HepG2 (cell line): ENCODE results near the gene RNPEPL1. TPM values are rescaled to one million over a fixed set of nuclear protein-coding genes. Genes with fewer than 3 reads are reported as not detected.

Source experiments
- HDAC2 ChIP-seq: sonication (generic); formaldehyde crosslinking; IDR thresholded peaks from 2 replicates; pipeline ENCODE4 v1.4.0; 2020; ENCODE audit warnings: missing genetic modification reagents
- HNF4G ChIP-seq, 2 experiments: sonication (generic) in 1 of 2; formaldehyde crosslinking in 1 of 2; IDR thresholded peaks; 2 replicates each; pipeline versions ENCODE4 v1.4.0 to v1.6.1; 2011 to 2020; ENCODE audit warnings: borderline replicate concordance in 2 of 2, low read depth in 2 of 2, mild to moderate bottlenecking in 2 of 2, low read length in 1 of 2, missing genetic modification reagents in 1 of 2, moderate library complexity in 1 of 2
- IRF1 ChIP-seq: sonication (generic); formaldehyde crosslinking; IDR thresholded peaks from 2 replicates; pipeline ENCODE4 v1.4.0; 2020; ENCODE audit warnings: low read depth, mild to moderate bottlenecking, missing genetic modification reagents
- MED1 ChIP-seq: sonication (generic); formaldehyde crosslinking; IDR thresholded peaks from 2 replicates; pipeline ENCODE4 v1.4.0; 2020; ENCODE audit warnings: missing genetic modification reagents
- MIER3 ChIP-seq: IDR thresholded peaks from 2 replicates; pipeline ENCODE4 v1.6.1; 2016; ENCODE audit warnings: missing compliant biosample characterization, borderline replicate concordance
- NONO ChIP-seq, 2 experiments: fragments of 450-650 bp in 1 of 2; sonication (generic) in 1 of 2; formaldehyde crosslinking in 1 of 2; IDR thresholded peaks in 1 of 2; conservative IDR thresholded peaks in 1 of 2; 2 replicates each; pipeline versions ENCODE4 v1.6.1 to v1.8.0; 2017 to 2022; ENCODE audit warnings: mild to moderate bottlenecking in 1 of 2, missing genetic modification reagents in 1 of 2, moderate library complexity in 1 of 2
- NR1H2 ChIP-seq: sonication (generic); formaldehyde crosslinking; IDR thresholded peaks from 2 replicates; pipeline ENCODE4 v1.8.1; 2022; ENCODE audit warnings: low read depth, missing genetic modification reagents, borderline replicate concordance
- PLSCR1 ChIP-seq: sonication (generic); formaldehyde crosslinking; IDR thresholded peaks from 2 replicates; pipeline ENCODE4 v1.5.0; 2020; ENCODE audit warnings: missing genetic modification reagents, mild to moderate bottlenecking, borderline replicate concordance
- REPIN1 ChIP-seq: sonication (generic); formaldehyde crosslinking; IDR thresholded peaks from 2 replicates; pipeline ENCODE4 v1.8.0; 2022; ENCODE audit warnings: missing genetic modification reagents, low read depth, mild to moderate bottlenecking, borderline replicate concordance
- RFXAP ChIP-seq: sonication (generic); formaldehyde crosslinking; IDR thresholded peaks from 2 replicates; pipeline ENCODE4 v1.4.0; 2020; ENCODE audit warnings: missing genetic modification reagents, borderline replicate concordance
- SOX13 ChIP-seq, 3 experiments: fragments of 450-650 bp in 1 of 3; sonication (generic) in 1 of 3; formaldehyde crosslinking in 1 of 3; IDR thresholded peaks in 2 of 3; conservative IDR thresholded peaks in 1 of 3; 2 replicates each; pipeline versions ENCODE4 v1.5.0 to v1.6.1; 2016 to 2020; ENCODE audit warnings: antibody characterized with exemption in 1 of 3, mild to moderate bottlenecking in 1 of 3, missing compliant biosample characterization in 1 of 3, missing genetic modification reagents in 1 of 3, moderate library complexity in 1 of 3
- TBX3 ChIP-seq: fragments of 450-650 bp; IDR thresholded peaks from 2 replicates; pipeline ENCODE4 v1.6.1; 2017; ENCODE audit warnings: antibody characterized with exemption, mild to moderate bottlenecking, inconsistent platforms, borderline replicate concordance
- TCF7 ChIP-seq: sonication (generic); IDR thresholded peaks from 2 replicates; pipeline ENCODE4 v1.6.1; 2016; ENCODE audit warnings: antibody characterized with exemption, low read depth
- ZNF382 ChIP-seq: sonication (generic); formaldehyde crosslinking; IDR thresholded peaks from 2 replicates; pipeline ENCODE4 v1.5.0; 2020; ENCODE audit warnings: missing genetic modification reagents, mild to moderate bottlenecking, borderline replicate concordance
- ZNF598 ChIP-seq: sonication (generic); formaldehyde crosslinking; IDR thresholded peaks from 2 replicates; pipeline ENCODE4 v1.5.1; 2020; ENCODE audit warnings: mild to moderate bottlenecking, missing genetic modification reagents, borderline replicate concordance
- ZNF883 ChIP-seq: sonication (generic); formaldehyde crosslinking; IDR thresholded peaks from 2 replicates; pipeline ENCODE4 v1.5.1; 2020; ENCODE audit warnings: mild to moderate bottlenecking, missing genetic modification reagents; ENCODE audit errors: not compliant biosample characterization
- polyA plus RNA-seq, 8 experiments: library from polyadenylated mRNA; depleted of rRNA in 3 of 8; stranded (reverse) in 7 of 8; unstranded in 1 of 8; fragments of >200 nt; fragmentation: Illumina TruSeq in 4 of 8; extraction: Trizol in 4 of 8; gene quantifications; 2 replicates each; pipeline versions ENCODE4 v1.2.1 to v1.2.3, GENCODE V29; 2011 to 2016; ENCODE audit warnings: low read depth in 4 of 8, missing spikeins in 1 of 8, mixed read lengths in 1 of 8; ENCODE audit not compliant: insufficient read depth in 1 of 8
- total RNA-seq, 5 experiments: library from RNA; depleted of rRNA; stranded (reverse); fragments of >200 nt; fragmentation: Illumina TruSeq; extraction: Trizol; gene quantifications; 2 replicates each; pipeline ENCODE4 v1.2.3, GENCODE V29; 2016; ENCODE audit warnings: low read depth in 1 of 5
- TF ChIP-seq, protein P1 (sequence below): sonication (generic); formaldehyde crosslinking; IDR thresholded peaks from 2 replicates; pipeline ENCODE4 v1.9.0; 2022; ENCODE audit warnings: missing genetic modification reagents, mild to moderate bottlenecking, borderline replicate concordance
- TF ChIP-seq, protein P2 (sequence below): sonication (generic); formaldehyde crosslinking; IDR thresholded peaks from 2 replicates; pipeline ENCODE4 v1.9.0; 2021; ENCODE audit warnings: missing genetic modification reagents, borderline replicate concordance
- TF ChIP-seq, protein P3 (sequence below): IDR thresholded peaks from 2 replicates; pipeline ENCODE4 v1.6.1; 2016; ENCODE audit warnings: mild to moderate bottlenecking, missing biosample characterization, missing genetic modification reagents

The RNPEPL1 gene
- total and polyA plus RNA-seq, 2 of the 13 experiments (the other 11 are each of a cell fraction or from before 2014, with no cell fraction given): 13.0 to 18.0 TPM

GRCh38 chr2:240597419-240598181, 29.3 kb downstream of the RNPEPL1 start (continued):
- no peak for TF ChIP-seq ZNF382
- peak; percentile 80 for TF ChIP-seq MED1 (CRISPR knock-in tag)
- TF ChIP-seq IRF1 (CRISPR knock-in tag): no peak
- TF ChIP-seq ZNF883 (CRISPR knock-in tag): peak; percentile 87
- TF ChIP-seq RFXAP (CRISPR knock-in tag): peak; percentile 58; the same call in 1 of the 2 replicates
- peak; percentile 76; the same call in 1 of the 2 replicates for TF ChIP-seq REPIN1 (CRISPR knock-in tag)
- no peak for TF ChIP-seq NONO (IDR thresholded peaks at IDR 0.05)
- TF ChIP-seq NONO (CRISPR knock-in tag; conservative IDR thresholded peaks at IDR 0.05): peak; percentile 84
- TF ChIP-seq, protein P1, sequence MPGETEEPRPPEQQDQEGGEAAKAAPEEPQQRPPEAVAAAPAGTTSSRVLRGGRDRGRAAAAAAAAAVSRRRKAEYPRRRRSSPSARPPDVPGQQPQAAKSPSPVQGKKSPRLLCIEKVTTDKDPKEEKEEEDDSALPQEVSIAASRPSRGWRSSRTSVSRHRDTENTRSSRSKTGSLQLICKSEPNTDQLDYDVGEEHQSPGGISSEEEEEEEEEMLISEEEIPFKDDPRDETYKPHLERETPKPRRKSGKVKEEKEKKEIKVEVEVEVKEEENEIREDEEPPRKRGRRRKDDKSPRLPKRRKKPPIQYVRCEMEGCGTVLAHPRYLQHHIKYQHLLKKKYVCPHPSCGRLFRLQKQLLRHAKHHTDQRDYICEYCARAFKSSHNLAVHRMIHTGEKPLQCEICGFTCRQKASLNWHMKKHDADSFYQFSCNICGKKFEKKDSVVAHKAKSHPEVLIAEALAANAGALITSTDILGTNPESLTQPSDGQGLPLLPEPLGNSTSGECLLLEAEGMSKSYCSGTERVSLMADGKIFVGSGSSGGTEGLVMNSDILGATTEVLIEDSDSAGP (CRISPR knock-in tag): no peak
- no peak for TF ChIP-seq PLSCR1 (CRISPR knock-in tag)
- TF ChIP-seq, protein P2, sequence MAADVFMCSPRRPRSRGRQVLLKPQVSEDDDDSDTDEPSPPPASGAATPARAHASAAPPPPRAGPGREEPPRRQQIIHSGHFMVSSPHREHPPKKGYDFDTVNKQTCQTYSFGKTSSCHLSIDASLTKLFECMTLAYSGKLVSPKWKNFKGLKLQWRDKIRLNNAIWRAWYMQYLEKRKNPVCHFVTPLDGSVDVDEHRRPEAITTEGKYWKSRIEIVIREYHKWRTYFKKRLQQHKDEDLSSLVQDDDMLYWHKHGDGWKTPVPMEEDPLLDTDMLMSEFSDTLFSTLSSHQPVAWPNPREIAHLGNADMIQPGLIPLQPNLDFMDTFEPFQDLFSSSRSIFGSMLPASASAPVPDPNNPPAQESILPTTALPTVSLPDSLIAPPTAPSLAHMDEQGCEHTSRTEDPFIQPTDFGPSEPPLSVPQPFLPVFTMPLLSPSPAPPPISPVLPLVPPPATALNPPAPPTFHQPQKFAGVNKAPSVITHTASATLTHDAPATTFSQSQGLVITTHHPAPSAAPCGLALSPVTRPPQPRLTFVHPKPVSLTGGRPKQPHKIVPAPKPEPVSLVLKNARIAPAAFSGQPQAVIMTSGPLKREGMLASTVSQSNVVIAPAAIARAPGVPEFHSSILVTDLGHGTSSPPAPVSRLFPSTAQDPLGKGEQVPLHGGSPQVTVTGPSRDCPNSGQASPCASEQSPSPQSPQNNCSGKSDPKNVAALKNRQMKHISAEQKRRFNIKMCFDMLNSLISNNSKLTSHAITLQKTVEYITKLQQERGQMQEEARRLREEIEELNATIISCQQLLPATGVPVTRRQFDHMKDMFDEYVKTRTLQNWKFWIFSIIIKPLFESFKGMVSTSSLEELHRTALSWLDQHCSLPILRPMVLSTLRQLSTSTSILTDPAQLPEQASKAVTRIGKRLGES: no peak
- TF ChIP-seq TBX3: peak; percentile 37; the same call in 1 of the 2 replicates
- peak; percentile 53; the same call in 1 of the 2 replicates for TF ChIP-seq HDAC2 (CRISPR knock-in tag)
- TF ChIP-seq HNF4G (IDR thresholded peaks at IDR 0.05; ENCODE audit: borderline replicate concordance, low read depth, low read length): peak; percentile 97
- TF ChIP-seq HNF4G (CRISPR knock-in tag; IDR thresholded peaks at IDR 0.05; ENCODE audit: borderline replicate concordance, low read depth): peak; percentile 73; the same call in 1 of the 2 replicates
- TF ChIP-seq, protein P3, sequence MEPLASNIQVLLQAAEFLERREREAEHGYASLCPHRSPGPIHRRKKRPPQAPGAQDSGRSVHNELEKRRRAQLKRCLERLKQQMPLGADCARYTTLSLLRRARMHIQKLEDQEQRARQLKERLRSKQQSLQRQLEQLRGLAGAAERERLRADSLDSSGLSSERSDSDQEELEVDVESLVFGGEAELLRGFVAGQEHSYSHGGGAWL: no peak
- TF ChIP-seq MIER3 (CRISPR knock-in tag): no peak
- 0 out of 2 replicates have a peak, but pooled peaks have one; percentile 30 for TF ChIP-seq SOX13 (IDR thresholded peaks at IDR 0.05)
- peak in 1 of 2 experiments; percentile 12; a peak in 1 of 4 replicates for TF ChIP-seq SOX13 (CRISPR knock-in tag; conservative IDR thresholded peaks at IDR 0.05 in 1 of 2, IDR thresholded peaks at IDR 0.05 in 1 of 2)
- TF ChIP-seq ZNF598 (CRISPR knock-in tag): no peak
- TF ChIP-seq TCF7: no peak
- peak; percentile 31; the same call in 1 of the 2 replicates for TF ChIP-seq NR1H2 (CRISPR knock-in tag)
